Hepatocyte (in vitro differentiated cells): Measurements from ENCODE around the gene STARD9. TPM values are rescaled to one million over a fixed set of nuclear protein-coding genes. Genes with fewer than 3 reads are reported as not detected.

Source experiments
- DNase-seq: peaks from one replicate; pipeline ENCODE4 v3.0.0-alpha.2; 2016; ENCODE audit warnings: low spot score
- H2AFZ ChIP-seq: fragments of 200-600 bp; sonication (generic); 2 replicates; pipeline ENCODE4 v1.6.0; 2016; ENCODE audit warnings: antibody characterized with exemption, mild to moderate bottlenecking
- H3K27ac ChIP-seq: fragments of 200-600 bp; sonication (generic); 2 replicates; pipeline ENCODE4 v1.5.1; 2016; ENCODE audit warnings: mild to moderate bottlenecking
- H3K27me3 ChIP-seq: fragments of 200-600 bp; sonication (generic); 2 replicates; pipeline ENCODE4 v1.6.1; 2016
- H3K36me3 ChIP-seq: fragments of 200-600 bp; sonication (generic); replicated peaks from 2 replicates; pipeline ENCODE4 v1.5.1; 2016; ENCODE audit warnings: low read depth; ENCODE audit not compliant: insufficient read depth
- H3K4me1 ChIP-seq: fragments of 200-600 bp; sonication (generic); 2 replicates; pipeline ENCODE4 v1.5.1; 2016; ENCODE audit warnings: mild to moderate bottlenecking, moderate library complexity; ENCODE audit not compliant: insufficient read depth
- H3K4me2 ChIP-seq: fragments of 200-600 bp; sonication (generic); 2 replicates; pipeline ENCODE4 v1.6.0; 2016
- H3K4me3 ChIP-seq: fragments of 200-600 bp; sonication (generic); 2 replicates; pipeline ENCODE4 v1.5.1; 2016; ENCODE audit warnings: mild to moderate bottlenecking
- H3K79me2 ChIP-seq: fragments of 200-600 bp; sonication (generic); 2 replicates; pipeline ENCODE4 v1.6.0; 2017; ENCODE audit warnings: mild to moderate bottlenecking
- H3K9me2 ChIP-seq: fragments of 200-600 bp; sonication (generic); replicated peaks from 2 replicates; pipeline ENCODE4 v1.6.0; 2017; ENCODE audit warnings: mild to moderate bottlenecking; ENCODE audit not compliant: insufficient read depth
- H3K9me3 ChIP-seq: fragments of 200-600 bp; sonication (generic); 2 replicates; pipeline ENCODE4 v1.5.1; 2016; ENCODE audit warnings: low read depth, mild to moderate bottlenecking
- H4K20me1 ChIP-seq: fragments of 200-600 bp; sonication (generic); 2 replicates; pipeline ENCODE4 v1.6.0; 2016; ENCODE audit warnings: mild to moderate bottlenecking; ENCODE audit not compliant: insufficient read depth, poor library complexity, severe bottlenecking
- EZH2 ChIP-seq: fragments of 200-600 bp; sonication (generic); IDR thresholded peaks from 2 replicates; pipeline ENCODE4 v1.6.1; 2016; ENCODE audit warnings: antibody characterized with exemption, mild to moderate bottlenecking, borderline replicate concordance
- EZH2phosphoT487 ChIP-seq: fragments of 200-600 bp; sonication (generic); IDR thresholded peaks from one replicate; pipeline ENCODE4 v1.6.1; 2018; ENCODE audit warnings: antibody characterized with exemption, mild to moderate bottlenecking, low read depth, moderate library complexity; ENCODE audit not compliant: unreplicated experiment, severe bottlenecking
- WGBS: methylation state at CpG from one replicate; pipeline ENCODE4 v1.1.6; 2016; ENCODE audit warnings: low lambda C conversion rate; ENCODE audit errors: missing lambda C conversion rate; 5-methylcytosine and 5-hydroxymethylcytosine counted together
- polyA plus RNA-seq: library from polyadenylated mRNA; unstranded; fragments of >200 nt; fragmentation: Nextera tagmentation; extraction: Ambion mirVana; gene quantifications from 2 replicates; pipeline ENCODE4 v1.2.1, GENCODE V29; 2016
- total RNA-seq: library from RNA; depleted of rRNA; stranded (reverse); fragments of >200 nt; gene quantifications from 2 replicates; pipeline ENCODE4 v1.2.3, GENCODE V29; 2014
- TF ChIP-seq, protein P1 (sequence below): fragments of 200-600 bp; sonication (generic); IDR thresholded peaks from 2 replicates; pipeline ENCODE4 v1.5.1; 2016; ENCODE audit warnings: antibody characterized with exemption, mild to moderate bottlenecking; ENCODE audit not compliant: poor library complexity

The STARD9 gene
- total and polyA plus RNA-seq, 2 experiments from 2014 or later: 0.50 to 3.0 TPM

GRCh38 chr15:42735382-42736165 is 160.2 kb downstream of the STARD9 start:
- H3K36me3 ChIP-seq: peaks cover 4% of the 10 kb centered on the region
- TF ChIP-seq EZH2phosphoT487: no peak
- TF ChIP-seq, protein P1, sequence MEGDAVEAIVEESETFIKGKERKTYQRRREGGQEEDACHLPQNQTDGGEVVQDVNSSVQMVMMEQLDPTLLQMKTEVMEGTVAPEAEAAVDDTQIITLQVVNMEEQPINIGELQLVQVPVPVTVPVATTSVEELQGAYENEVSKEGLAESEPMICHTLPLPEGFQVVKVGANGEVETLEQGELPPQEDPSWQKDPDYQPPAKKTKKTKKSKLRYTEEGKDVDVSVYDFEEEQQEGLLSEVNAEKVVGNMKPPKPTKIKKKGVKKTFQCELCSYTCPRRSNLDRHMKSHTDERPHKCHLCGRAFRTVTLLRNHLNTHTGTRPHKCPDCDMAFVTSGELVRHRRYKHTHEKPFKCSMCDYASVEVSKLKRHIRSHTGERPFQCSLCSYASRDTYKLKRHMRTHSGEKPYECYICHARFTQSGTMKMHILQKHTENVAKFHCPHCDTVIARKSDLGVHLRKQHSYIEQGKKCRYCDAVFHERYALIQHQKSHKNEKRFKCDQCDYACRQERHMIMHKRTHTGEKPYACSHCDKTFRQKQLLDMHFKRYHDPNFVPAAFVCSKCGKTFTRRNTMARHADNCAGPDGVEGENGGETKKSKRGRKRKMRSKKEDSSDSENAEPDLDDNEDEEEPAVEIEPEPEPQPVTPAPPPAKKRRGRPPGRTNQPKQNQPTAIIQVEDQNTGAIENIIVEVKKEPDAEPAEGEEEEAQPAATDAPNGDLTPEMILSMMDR: no peak
- TF ChIP-seq EZH2: no peak

GRCh38 chr15:42736178-42736792 is 160.9 kb downstream of the STARD9 start:
- Histone ChIP-seq H2AFZ (peak overlapping the region; percentile 61), H3K79me2 (peaks cover 20% of the 10 kb centered on the region), H3K27me3 (no peaks in the 10 kb centered on the region), H3K36me3 (peaks cover 4% of the 10 kb centered on the region), H3K27ac (peak overlapping the region; percentile 84), H3K4me3 (peak overlapping the region; percentile 85), H3K4me2 (peak overlapping the region; percentile 85), H3K9me2 (no peaks in the 10 kb centered on the region), H4K20me1 (peaks cover 2% of the 10 kb centered on the region), H3K9me3 (no peaks in the 10 kb centered on the region), H3K4me1 (peaks cover 18% of the 10 kb centered on the region)
- TF ChIP-seq, protein P1: no peak
- TF ChIP-seq EZH2phosphoT487 (no peak), EZH2 (no peak)
- 2% methylated on average over 41 of the region's 55 CpGs for WGBS
- DNase-seq: peak; percentile 59

More at GRCh38 chr15:42735382-42736165, 160.2 kb downstream of the STARD9 start:
- Histone ChIP-seq H3K9me3 (no peaks in the 10 kb centered on the region), H2AFZ (no peak overlapping the region), H3K9me2 (no peaks in the 10 kb centered on the region), H3K27ac (peak overlapping the region; percentile 84), H4K20me1 (peaks cover 2% of the 10 kb centered on the region), H3K27me3 (no peaks in the 10 kb centered on the region), H3K4me1 (peaks cover 18% of the 10 kb centered on the region), H3K4me2 (peak overlapping the region; percentile 85), H3K79me2 (peaks cover 20% of the 10 kb centered on the region), H3K4me3 (peak overlapping the region; percentile 85)
- 89% methylated on average over 19 of the region's 19 CpGs for WGBS
- no peak for DNase-seq

GRCh38 chr15:42736793-42737528 is 161.6 kb downstream of the STARD9 start, which contains the start of gene CDAN1:
Gene CDAN1 (minus strand): TSS chr15:42737128. CDS start chr15:42737102, 26 bp downstream.
- peak within 1 kb of the TSS; percentile 84 for H3K27ac ChIP-seq
- under 1% methylated on average over 42 of the region's 76 CpGs for WGBS
- H3K4me2 ChIP-seq: peak within 1 kb of the TSS; percentile 85
- H3K9me3 ChIP-seq: no peaks in the 10 kb centered on the region
- peak within 1 kb of the TSS; percentile 85 for H3K4me3 ChIP-seq
- peaks cover 18% of the 10 kb centered on the region for H3K4me1 ChIP-seq
- no peaks in the 10 kb centered on the region for H3K9me2 ChIP-seq
- H3K27me3 ChIP-seq: no peaks in the 10 kb centered on the region
- H3K36me3 ChIP-seq: peaks cover under 1% of the 10 kb centered on the region
- H3K79me2 ChIP-seq: peaks cover 20% of the 10 kb centered on the region
- TF ChIP-seq EZH2: no peak
- TF ChIP-seq, protein P1: no peak
- no peak for TF ChIP-seq EZH2phosphoT487
- H4K20me1 ChIP-seq: peaks cover 2% of the 10 kb centered on the region
- peak within 1 kb of the TSS; percentile 78 for H2AFZ ChIP-seq
- DNase-seq: peak; percentile 95
